SK-N-SH treated with all-trans-retinoic acid at 6 μM for 48 hours (cell line): ENCODE results near the gene NCF2.

Experiments used
- ISL1 ChIP-seq: fragments of 250-450 bp; sonication (Bioruptor Pico); IDR thresholded peaks from 2 replicates; pipeline ENCODE4 v2.1.2; 2022; ENCODE audit warnings: mild to moderate bottlenecking, moderate library complexity
- PATZ1 ChIP-seq: fragments of 250-450 bp; sonication (Bioruptor Pico); IDR thresholded peaks from 2 replicates; pipeline ENCODE4 v1.8.0; 2020; ENCODE audit warnings: mild to moderate bottlenecking, moderate library complexity, borderline replicate concordance
- POU6F1 ChIP-seq: fragments of 250-450 bp; sonication (Bioruptor Pico); IDR thresholded peaks from 2 replicates; pipeline ENCODE4 v1.8.0; 2021; ENCODE audit warnings: low read depth, mild to moderate bottlenecking, moderate library complexity, borderline replicate concordance
- RARB ChIP-seq: fragments of 250-450 bp; sonication (Bioruptor Pico); IDR thresholded peaks from 2 replicates; pipeline ENCODE4 v1.8.0; 2021; ENCODE audit warnings: mild to moderate bottlenecking, moderate library complexity
- SNAI2 ChIP-seq: fragments of 250-450 bp; sonication (Bioruptor Pico); IDR thresholded peaks from 2 replicates; pipeline ENCODE4 v1.5.0; 2020; ENCODE audit warnings: mild to moderate bottlenecking, moderate library complexity
- ZFP3 ChIP-seq: fragments of 250-450 bp; sonication (Bioruptor Pico); IDR thresholded peaks from 2 replicates; pipeline ENCODE4 v1.5.0; 2020; ENCODE audit warnings: mild to moderate bottlenecking, moderate library complexity
- ZNF8 ChIP-seq: fragments of 450-650 bp; formaldehyde crosslinking; IDR thresholded peaks from 2 replicates; pipeline ENCODE4 v1.5.0; 2020; ENCODE audit warnings: mild to moderate bottlenecking, moderate library complexity
- TF ChIP-seq, protein P1 (sequence below): fragments of 250-450 bp; sonication (Bioruptor Pico); IDR thresholded peaks from 2 replicates; pipeline ENCODE4 v1.5.0; 2020; ENCODE audit warnings: mild to moderate bottlenecking, moderate library complexity

GRCh38 chr1:183582021-183582713 is 8.1 kb downstream of the NCF2 start:
- TF ChIP-seq RARB (no peak), ZFP3 (CRISPR knock-in tag) (no peak), ISL1 (CRISPR knock-in tag) (no peak), POU6F1 (no peak), PATZ1 (no peak), SNAI2 (no peak), ZNF8 (no peak)
- TF ChIP-seq, protein P1, sequence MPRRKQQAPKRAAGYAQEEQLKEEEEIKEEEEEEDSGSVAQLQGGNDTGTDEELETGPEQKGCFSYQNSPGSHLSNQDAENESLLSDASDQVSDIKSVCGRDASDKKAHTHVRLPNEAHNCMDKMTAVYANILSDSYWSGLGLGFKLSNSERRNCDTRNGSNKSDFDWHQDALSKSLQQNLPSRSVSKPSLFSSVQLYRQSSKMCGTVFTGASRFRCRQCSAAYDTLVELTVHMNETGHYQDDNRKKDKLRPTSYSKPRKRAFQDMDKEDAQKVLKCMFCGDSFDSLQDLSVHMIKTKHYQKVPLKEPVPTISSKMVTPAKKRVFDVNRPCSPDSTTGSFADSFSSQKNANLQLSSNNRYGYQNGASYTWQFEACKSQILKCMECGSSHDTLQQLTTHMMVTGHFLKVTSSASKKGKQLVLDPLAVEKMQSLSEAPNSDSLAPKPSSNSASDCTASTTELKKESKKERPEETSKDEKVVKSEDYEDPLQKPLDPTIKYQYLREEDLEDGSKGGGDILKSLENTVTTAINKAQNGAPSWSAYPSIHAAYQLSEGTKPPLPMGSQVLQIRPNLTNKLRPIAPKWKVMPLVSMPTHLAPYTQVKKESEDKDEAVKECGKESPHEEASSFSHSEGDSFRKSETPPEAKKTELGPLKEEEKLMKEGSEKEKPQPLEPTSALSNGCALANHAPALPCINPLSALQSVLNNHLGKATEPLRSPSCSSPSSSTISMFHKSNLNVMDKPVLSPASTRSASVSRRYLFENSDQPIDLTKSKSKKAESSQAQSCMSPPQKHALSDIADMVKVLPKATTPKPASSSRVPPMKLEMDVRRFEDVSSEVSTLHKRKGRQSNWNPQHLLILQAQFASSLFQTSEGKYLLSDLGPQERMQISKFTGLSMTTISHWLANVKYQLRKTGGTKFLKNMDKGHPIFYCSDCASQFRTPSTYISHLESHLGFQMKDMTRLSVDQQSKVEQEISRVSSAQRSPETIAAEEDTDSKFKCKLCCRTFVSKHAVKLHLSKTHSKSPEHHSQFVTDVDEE (CRISPR knock-in tag): no peak
